ENCODE measurements around the gene PAGE1.

Gene PAGE1

GRCh38 chrX:49704691-49705404 lies 9.1 kb upstream of the PAGE1 start:
- TF ChIP-seq CTCF (IDR thresholded peaks at IDR 0.05), result no peak

- TF ChIP-seq CTCF (IDR thresholded peaks at IDR 0.05), result no peak
Measured at GRCh38 chrX:49701933-49702332, 6.1 kb upstream of the PAGE1 start.

GRCh38 chrX:49701323-49701722 lies 5.5 kb upstream of the PAGE1 start:
- no peak for TF ChIP-seq CTCF (IDR thresholded peaks at IDR 0.05)

GRCh38 chrX:49675075-49675719 lies 20.6 kb downstream of the PAGE1 start:
- no peak for TF ChIP-seq CTCF (IDR thresholded peaks at IDR 0.05)

- TF ChIP-seq CTCF (IDR thresholded peaks at IDR 0.05), result no peak
Measured at GRCh38 chrX:49673394-49673793, 22.4 kb downstream of the PAGE1 start.

GRCh38 chrX:49664824-49665223 lies 31.0 kb downstream of the PAGE1 start:
- no peak for TF ChIP-seq CTCF (IDR thresholded peaks at IDR 0.05)

- TF ChIP-seq CTCF (IDR thresholded peaks at IDR 0.05), result no peak
Measured at GRCh38 chrX:49661881-49662280, 33.9 kb downstream of the PAGE1 start.
